Measurements from ENCODE around the gene MAN1C1. TPM values are rescaled to one million over a fixed set of nuclear protein-coding genes. Genes with fewer than 3 reads are reported as not detected.

The MAN1C1 gene
- total RNA-seq, 4 donors from 2014 or later, result 14.6 to 25.1 (median 17.5) TPM

DNA sequence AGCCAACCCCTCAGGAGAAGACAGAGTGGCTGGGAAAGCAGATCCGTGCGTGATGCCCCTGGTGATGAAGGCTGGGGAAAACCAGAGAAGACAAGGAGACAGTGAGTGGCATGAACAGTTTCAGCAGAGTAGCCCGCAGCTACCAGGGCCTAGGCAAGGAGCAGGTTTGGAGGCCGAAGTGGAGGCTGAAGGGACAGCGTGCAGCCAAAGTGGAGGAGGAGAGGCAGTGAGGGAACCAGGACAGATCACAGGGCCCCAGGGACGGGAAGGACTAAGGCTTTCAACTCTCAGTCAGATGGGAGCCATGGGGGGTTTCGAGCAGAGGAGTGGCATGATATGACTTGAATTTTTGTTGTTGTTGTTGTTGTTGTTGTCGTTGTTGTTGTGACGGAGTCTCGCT lies 123.5 kb downstream of the MAN1C1 start:
- H3K36me3 ChIP-seq, result no peaks in the 10 kb centered on the region
- H3K27ac ChIP-seq, result no peak overlapping the region
- no peaks in the 10 kb centered on the region for H3K9me3 ChIP-seq
- no peak overlapping the region for H3K4me3 ChIP-seq
- no peak for DNase-seq (ENCODE audit: low spot score in 2 of 2)
- peaks cover 0 to 54% (median 18%) of the 10 kb centered on the region in 4 donors for H3K4me1 ChIP-seq
- H3K27me3 ChIP-seq, result no peaks in the 10 kb centered on the region
- TF ChIP-seq, protein P1, sequence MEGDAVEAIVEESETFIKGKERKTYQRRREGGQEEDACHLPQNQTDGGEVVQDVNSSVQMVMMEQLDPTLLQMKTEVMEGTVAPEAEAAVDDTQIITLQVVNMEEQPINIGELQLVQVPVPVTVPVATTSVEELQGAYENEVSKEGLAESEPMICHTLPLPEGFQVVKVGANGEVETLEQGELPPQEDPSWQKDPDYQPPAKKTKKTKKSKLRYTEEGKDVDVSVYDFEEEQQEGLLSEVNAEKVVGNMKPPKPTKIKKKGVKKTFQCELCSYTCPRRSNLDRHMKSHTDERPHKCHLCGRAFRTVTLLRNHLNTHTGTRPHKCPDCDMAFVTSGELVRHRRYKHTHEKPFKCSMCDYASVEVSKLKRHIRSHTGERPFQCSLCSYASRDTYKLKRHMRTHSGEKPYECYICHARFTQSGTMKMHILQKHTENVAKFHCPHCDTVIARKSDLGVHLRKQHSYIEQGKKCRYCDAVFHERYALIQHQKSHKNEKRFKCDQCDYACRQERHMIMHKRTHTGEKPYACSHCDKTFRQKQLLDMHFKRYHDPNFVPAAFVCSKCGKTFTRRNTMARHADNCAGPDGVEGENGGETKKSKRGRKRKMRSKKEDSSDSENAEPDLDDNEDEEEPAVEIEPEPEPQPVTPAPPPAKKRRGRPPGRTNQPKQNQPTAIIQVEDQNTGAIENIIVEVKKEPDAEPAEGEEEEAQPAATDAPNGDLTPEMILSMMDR (IDR thresholded peaks at IDR 0.05), result no peak
- TF ChIP-seq EP300 (IDR thresholded peaks at IDR 0.05), result no peak
- no peak for TF ChIP-seq POLR2A (IDR thresholded peaks at IDR 0.05)
- WGBS, 2 donors, result 92 to 94% methylated on average over 10 of the region's 10 CpGs

DNA sequence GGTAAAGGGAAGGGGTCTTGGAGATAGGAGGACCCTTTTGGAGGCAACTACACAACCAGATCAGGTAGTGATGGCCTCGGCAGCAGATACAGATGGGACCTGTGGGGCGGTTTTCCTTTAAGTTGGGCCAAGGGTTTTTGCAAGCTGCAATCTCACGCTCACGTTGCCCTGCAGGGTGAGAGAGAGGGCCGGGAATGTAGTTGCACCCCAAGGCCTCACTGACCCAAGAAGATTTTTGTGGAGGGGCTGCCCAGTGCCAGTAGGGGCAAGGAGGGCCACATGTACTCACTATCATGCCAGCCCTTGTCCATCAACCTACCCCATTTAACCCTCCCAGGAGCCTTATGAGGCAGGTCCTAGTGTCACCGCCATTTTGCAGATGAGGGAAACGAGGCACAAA lies 125.7 kb downstream of the MAN1C1 start:
- TF ChIP-seq POLR2A (IDR thresholded peaks at IDR 0.05) (no peak), EP300 (IDR thresholded peaks at IDR 0.05) (no peak)
- TF ChIP-seq, protein P1 (IDR thresholded peaks at IDR 0.05), result no peak
- Histone ChIP-seq H3K36me3 (no peaks in the 10 kb centered on the region), H3K4me1 (peaks cover 0 to 51% (median 19%) of the 10 kb centered on the region in 4 donors), H3K9me3 (no peaks in the 10 kb centered on the region), H3K27me3 (no peaks in the 10 kb centered on the region), H3K27ac (peak overlapping the region in 2 of 4 donors; percentile 86 to 88), H3K4me3 (no peak overlapping the region)
- DNase-seq (ENCODE audit: low spot score in 2 of 2), result no peak
- 88 to 90% methylated on average over 7 of the region's 7 CpGs for WGBS, 2 donors

GRCh38 chr1:25743164-25744139 lies 126.9 kb downstream of the MAN1C1 start:
- peak; percentile 95 to 96 for DNase-seq (ENCODE audit: low spot score in 2 of 2)
- no peaks in the 10 kb centered on the region for H3K27me3 ChIP-seq
- no peak overlapping the region for H3K4me3 ChIP-seq
- WGBS, 2 donors, result 54 to 57% methylated on average over 11 to 17 of the region's 17 CpGs
- H3K4me1 ChIP-seq, result peaks cover 0 to 58% (median 19%) of the 10 kb centered on the region in 4 donors
- H3K9me3 ChIP-seq, result no peaks in the 10 kb centered on the region
- TF ChIP-seq POLR2A (IDR thresholded peaks at IDR 0.05), result no peak
- TF ChIP-seq EP300 (IDR thresholded peaks at IDR 0.05), result peak; percentile 79 to 91
- H3K36me3 ChIP-seq, result no peaks in the 10 kb centered on the region
- peak overlapping the region; percentile 23 to 88 (median 81) for H3K27ac ChIP-seq

DNA sequence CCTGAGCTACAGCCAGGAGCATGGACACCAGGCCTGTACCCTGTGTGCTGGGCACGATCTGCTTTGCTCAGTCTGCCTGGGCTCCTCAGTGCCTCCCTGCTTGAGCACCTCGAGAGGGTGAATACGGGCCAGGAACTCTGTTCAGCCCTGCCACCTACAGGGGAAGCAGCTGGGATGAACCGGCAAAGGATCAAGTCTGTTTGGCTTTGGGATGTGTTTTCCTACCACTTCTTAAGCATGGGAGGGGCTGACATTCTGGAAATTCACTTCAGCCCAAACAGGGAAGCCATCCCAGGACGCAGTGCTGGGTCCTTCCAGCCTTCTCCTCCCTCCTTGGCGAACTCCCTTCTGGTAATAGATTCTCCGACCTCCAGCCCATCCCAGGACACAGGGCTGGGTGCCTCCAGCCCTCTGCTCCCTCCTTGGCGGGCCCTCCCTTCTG lies 127.6 kb downstream of the MAN1C1 start:
- TF ChIP-seq, protein P1 (IDR thresholded peaks at IDR 0.05), result peak; percentile 12 to 61 (median 43)
- peak in 1 of 2 donors; percentile 69 for TF ChIP-seq EP300 (IDR thresholded peaks at IDR 0.05)
- TF ChIP-seq POLR2A (IDR thresholded peaks at IDR 0.05), result no peak
- no peak overlapping the region for H3K4me3 ChIP-seq
- H3K4me1 ChIP-seq, result peaks cover 0 to 61% (median 19%) of the 10 kb centered on the region in 4 donors
- no peaks in the 10 kb centered on the region for H3K9me3 ChIP-seq
- peak overlapping the region; percentile 23 to 88 (median 81) for H3K27ac ChIP-seq
- H3K27me3 ChIP-seq, result no peaks in the 10 kb centered on the region
- H3K36me3 ChIP-seq, result peaks cover 0 to 3% (median 0%) of the 10 kb centered on the region in 3 donors
- WGBS, 2 donors, result 32 to 36% methylated on average over 8 of the region's 8 CpGs
- peak; percentile 58 to 72 for DNase-seq (ENCODE audit: low spot score in 2 of 2)

DNA sequence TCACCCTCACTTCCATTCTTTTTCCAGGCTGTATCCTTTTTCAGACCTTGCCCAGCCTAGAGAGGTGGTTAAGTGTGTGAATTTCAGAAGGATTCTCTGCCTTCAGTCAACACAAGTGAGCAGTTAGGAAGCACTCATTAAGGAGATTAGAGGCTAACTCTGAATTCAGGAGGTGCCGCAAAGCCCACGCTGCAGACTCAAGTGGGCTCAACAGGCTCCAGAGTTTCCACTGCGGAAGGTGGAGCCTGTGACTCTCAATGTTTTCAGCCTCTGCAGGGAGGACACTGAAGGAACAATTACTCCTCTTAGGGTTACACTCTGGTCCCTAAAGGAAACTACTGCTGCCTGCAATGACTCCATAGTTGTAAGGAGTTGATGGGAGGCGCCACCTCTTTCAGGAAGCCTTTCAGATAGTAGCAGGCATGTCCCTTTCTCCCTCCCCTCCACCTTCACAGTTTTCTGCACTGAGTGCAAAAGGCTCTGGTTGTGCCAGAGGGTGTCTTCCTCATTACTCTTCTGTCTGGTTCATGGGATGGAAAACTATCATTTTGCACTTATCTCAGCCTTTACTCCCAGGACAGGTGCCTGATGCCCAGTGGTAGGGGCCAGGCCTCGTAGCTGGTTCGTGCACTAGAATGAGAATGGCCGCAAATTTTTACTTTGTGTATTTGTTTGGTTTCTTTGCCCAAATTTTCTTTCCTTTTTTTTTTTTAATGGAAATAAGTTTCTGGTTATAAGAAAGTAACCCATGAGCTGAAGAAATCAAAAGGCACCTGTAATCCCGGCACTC lies 128.2 kb downstream of the MAN1C1 start:
- peaks cover 0 to 61% (median 19%) of the 10 kb centered on the region in 4 donors for H3K4me1 ChIP-seq
- H3K27me3 ChIP-seq, result no peaks in the 10 kb centered on the region
- peaks cover 0 to 6% (median 0%) of the 10 kb centered on the region in 3 donors for H3K36me3 ChIP-seq
- no peaks in the 10 kb centered on the region for H3K9me3 ChIP-seq
- 76 to 88% methylated on average over 8 of the region's 8 CpGs for WGBS, 2 donors
- peak overlapping the region; percentile 14 to 88 (median 81) for H3K27ac ChIP-seq
- no peak for DNase-seq (ENCODE audit: low spot score in 2 of 2)
- H3K4me3 ChIP-seq, result no peak overlapping the region
- TF ChIP-seq, protein P1 (IDR thresholded peaks at IDR 0.05), result no peak
- TF ChIP-seq POLR2A (IDR thresholded peaks at IDR 0.05) (no peak), EP300 (IDR thresholded peaks at IDR 0.05) (no peak)
